ENCODE data around the gene BNIP1.

DNA sequence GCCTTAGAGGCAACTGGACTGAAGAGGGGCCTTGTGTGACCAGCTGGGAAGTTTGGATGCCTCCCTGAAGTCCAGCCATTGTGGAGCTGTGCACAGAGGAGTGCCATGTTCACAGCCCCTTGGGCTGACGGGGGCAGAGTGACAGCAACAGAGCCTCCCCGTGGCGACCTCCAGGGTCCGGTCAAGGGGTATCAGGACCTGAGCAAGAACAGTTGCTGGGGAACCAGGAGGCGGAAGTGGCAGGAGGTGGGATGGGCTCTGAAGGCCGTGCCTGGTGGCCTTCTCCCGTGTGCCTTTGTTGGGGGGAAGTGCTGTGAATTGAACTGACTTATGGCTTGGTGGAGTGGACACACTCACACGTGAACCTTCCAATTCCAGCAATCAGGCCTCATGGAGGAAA, 14.0 kb downstream of the BNIP1 start:
- TF ChIP-seq, protein P1, sequence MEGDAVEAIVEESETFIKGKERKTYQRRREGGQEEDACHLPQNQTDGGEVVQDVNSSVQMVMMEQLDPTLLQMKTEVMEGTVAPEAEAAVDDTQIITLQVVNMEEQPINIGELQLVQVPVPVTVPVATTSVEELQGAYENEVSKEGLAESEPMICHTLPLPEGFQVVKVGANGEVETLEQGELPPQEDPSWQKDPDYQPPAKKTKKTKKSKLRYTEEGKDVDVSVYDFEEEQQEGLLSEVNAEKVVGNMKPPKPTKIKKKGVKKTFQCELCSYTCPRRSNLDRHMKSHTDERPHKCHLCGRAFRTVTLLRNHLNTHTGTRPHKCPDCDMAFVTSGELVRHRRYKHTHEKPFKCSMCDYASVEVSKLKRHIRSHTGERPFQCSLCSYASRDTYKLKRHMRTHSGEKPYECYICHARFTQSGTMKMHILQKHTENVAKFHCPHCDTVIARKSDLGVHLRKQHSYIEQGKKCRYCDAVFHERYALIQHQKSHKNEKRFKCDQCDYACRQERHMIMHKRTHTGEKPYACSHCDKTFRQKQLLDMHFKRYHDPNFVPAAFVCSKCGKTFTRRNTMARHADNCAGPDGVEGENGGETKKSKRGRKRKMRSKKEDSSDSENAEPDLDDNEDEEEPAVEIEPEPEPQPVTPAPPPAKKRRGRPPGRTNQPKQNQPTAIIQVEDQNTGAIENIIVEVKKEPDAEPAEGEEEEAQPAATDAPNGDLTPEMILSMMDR (IDR thresholded peaks at IDR 0.05), result no peak
- no peak for TF ChIP-seq POLR2AphosphoS5 (IDR thresholded peaks at IDR 0.05)
- TF ChIP-seq POLR2A (IDR thresholded peaks at IDR 0.05), result no peak

Data from prostate gland (tissue), 2 donors.